HK-2 (cell line): ENCODE results near the gene OR52B6.
"Not testable (repeated sequence)": the region's sequence is repeated elsewhere in the genome, so short reads cannot be mapped to it uniquely, and the experiment has no call there.

Experiments
- DNase-seq: peaks from one replicate; pipeline ENCODE4 v3.0.0-alpha.2; 2018; ENCODE audit not compliant: unreplicated experiment

The OR52B6 gene, protein sequence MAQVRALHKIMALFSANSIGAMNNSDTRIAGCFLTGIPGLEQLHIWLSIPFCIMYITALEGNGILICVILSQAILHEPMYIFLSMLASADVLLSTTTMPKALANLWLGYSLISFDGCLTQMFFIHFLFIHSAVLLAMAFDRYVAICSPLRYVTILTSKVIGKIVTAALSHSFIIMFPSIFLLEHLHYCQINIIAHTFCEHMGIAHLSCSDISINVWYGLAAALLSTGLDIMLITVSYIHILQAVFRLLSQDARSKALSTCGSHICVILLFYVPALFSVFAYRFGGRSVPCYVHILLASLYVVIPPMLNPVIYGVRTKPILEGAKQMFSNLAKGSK

GRCh38 chr11:5580577-5580976 lies at the start of gene OR52B6:
OR52B6 (plus strand) TSS chr11:5580877; CDS start chr11:5580877, 0 bp downstream.
- no peak for DNase-seq

DNA sequence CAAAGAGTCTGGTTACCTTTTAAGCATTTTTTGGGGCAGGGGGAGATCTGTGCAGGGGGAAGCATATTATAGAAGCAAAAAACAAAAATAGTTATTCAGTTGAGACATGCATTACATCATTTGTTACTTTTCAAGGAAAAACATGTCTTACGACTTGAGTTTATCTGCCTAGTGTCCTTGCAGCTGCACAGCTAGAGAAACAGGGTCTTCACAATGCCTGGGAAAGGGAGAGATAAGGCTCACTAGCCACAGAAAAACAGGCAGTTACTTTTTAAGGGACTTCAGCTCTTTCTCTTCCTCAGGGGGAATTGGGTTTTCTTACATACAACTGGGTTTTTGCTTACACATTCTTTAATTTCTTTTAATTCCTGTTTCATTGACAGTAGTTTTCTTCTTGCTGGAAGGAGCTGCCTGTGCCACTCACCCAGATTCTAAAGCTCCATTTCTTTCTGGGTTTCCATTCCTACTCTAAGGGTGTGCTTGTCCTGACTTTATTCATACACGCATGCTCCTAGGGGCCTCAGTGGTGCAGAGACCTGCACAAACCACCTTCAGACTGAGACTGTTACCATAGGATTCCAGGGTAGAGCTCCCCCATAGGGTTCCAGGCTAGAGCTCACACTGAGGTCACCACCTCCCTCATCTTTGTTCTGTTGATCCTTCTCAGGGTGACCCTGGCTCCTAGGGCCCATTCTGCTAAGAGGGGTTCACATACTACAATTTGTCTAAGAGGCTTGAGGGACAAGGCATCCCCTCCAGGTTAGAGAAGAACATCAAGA lies 49.4 kb upstream of the OR52B6 start:
- DNase-seq: no peak

DNA sequence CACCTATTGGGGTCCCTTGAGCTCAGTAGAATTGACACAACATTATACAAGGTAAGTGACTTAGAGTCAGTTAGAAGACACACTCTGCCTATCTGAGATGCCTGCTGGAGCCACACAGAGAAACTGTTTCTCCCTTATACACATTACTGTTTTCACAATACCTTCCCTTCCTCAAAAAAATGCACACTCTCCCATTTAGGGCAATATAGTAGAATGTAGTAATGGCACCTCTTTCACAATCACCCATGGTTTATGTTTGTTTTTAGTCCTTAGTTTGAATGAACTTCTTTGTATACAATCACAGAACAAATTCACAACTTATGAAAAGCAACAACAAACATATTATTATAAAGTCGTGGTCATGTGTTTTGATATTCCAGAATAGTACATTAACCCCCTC lies 46.6 kb upstream of the OR52B6 start:
- no peak for DNase-seq

DNA sequence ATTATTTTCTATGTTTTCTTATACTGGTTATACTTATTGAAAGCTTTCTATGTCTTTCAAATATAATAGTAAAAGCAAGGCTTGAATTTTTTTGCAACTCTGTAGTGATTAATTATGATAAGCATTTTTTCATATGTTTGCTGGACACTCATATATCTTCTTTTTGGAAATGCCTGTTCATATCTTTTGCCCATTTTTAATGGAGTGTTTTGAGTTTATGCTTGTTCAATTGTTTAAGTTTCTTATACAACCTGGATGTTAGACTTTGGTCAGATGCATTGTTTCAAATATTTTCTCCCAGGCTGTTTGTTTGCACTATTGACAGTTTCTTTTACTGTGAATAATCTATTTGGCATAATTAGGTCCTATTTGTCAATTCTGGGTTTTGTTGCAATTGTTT lies 44.2 kb upstream of the OR52B6 start:
- DNase-seq: no peak

DNA sequence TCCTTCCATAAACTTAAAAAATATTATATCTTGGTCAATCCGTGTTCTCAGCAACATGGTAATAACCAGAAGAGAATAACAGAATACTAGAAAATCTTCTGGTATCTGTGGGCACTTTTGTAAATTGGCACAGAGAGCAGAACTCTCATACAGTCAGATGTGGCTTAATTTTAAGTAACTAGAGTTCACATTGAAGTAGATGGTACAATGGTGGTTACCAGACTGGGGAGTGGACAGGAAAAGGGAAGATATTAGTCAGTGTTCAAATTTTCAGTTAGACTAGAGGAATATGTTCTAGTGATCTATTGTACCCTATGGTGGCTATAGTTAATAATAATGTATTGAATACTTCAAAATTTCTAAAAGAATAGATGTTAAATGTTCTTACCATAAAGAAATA lies 39.2 kb upstream of the OR52B6 start:
- DNase-seq: no peak

- no peak for DNase-seq
These were observed 34.2 kb upstream of the OR52B6 start for GRCh38 chr11:5546457-5546856.

DNA sequence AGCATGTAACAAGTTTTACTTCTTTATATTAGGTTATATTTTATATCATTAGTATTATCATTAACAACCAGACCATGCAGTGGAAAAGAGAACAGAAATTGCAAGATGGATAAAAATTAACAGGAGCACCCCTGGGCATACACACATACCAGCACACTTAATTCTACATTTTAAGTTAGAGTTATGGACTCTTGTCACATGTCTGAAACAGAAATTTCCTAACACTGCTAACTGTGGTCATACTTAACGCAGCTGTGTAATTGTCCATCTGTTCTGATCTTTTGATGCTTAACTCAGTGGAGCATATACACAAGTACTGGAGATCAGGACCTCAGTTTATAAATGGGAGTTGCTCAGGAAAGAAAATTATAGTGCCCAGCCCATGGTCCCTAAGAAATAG lies 32.7 kb upstream of the OR52B6 start:
- DNase-seq: no peak

- no peak for DNase-seq
These were observed 32.2 kb upstream of the OR52B6 start, which contains the start of gene OR52H1 for GRCh38 chr11:5548440-5548839. OR52H1 (minus strand) TSS chr11:5548540; CDS start chr11:5545505, 3,035 bp downstream.

DNA sequence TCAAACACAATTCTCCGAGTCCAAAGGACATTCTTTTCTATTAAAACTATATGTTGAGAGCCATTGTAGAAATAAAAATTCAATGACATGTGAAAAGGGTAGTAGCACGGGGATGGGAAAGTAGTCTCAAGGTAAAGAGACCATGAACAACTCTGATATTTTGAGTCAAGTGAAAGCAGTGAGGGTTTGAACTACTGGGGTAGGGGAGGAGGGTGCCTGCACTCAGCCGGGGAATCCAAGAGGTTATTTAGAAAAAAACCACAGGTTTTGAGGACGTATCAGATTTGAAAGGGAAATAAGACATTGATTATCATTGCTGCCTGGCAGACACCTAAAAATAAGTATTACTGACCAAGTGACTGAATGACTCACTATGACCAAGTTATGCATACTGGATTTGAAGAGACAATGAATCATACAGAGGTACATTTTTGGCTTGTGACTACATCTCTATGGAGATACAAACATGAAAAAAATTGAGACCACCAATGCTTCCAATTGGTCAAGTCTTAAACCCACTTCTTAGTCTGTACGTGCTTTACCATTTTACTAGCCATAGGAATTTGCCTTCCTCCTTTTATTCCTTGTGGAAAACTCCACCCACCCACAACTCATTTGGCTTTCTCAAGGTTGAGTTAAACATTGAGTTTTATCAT lies 30.1 kb upstream of the OR52B6 start:
- DNase-seq: peak; percentile 1

DNA sequence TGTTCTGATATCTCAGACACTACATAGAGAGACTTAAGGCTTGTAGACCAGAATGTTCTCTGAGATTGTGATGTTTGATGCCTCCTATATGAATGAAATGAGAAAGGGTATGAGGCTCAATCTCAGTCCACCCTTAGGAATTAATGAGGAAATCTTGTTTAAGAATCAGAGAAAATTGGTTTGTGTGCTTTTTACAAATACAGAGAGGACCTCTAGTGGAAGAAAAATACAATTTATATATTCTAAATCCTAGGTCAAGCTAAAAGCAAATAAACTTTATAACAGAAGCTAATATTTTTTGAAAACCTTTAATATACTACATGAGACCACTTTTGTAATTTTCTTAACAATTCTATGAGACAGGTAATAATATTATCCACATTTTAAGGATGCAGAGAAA lies 27.3 kb upstream of the OR52B6 start:
- DNase-seq: no peak

GRCh38 chr11:5556596-5557188 lies 24.0 kb upstream of the OR52B6 start:
- no peak for DNase-seq

- no peak for DNase-seq
These were observed 22.9 kb upstream of the OR52B6 start for GRCh38 chr11:5557751-5558150.

DNA sequence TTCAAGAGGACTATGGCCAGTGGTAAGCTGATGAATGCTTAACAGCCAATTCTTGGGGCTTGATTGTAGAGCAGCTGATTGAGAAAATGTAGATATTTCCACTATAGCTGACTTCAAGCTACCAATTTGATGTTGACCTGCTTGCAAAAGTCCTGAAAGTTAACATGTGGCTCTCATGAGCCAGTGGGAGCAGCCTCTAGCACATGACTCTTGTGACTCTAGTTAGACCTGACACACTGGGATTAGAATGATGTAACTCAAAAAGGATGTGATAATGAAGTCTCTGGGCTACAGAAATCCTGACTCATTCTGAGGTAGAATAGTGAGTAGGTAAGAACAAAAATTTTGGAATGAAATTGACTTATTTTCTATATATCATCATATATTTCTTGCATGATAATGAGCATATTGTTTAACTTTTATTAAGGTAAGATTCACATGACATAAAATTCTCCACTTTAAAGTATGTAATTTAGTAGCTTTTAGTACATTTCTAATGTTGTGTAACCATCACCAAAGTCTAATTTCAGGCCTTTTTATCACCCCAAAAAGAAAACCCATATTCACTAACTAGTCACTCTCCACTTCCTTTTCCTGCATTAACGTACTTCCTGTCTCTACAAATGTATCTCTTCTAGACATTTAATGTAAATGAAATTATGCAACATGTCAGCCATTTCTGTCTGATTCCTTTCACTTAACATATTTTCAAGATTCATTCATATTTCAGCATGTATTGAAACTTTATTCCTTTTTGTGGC lies 16.2 kb upstream of the OR52B6 start:
- no peak for DNase-seq

DNA sequence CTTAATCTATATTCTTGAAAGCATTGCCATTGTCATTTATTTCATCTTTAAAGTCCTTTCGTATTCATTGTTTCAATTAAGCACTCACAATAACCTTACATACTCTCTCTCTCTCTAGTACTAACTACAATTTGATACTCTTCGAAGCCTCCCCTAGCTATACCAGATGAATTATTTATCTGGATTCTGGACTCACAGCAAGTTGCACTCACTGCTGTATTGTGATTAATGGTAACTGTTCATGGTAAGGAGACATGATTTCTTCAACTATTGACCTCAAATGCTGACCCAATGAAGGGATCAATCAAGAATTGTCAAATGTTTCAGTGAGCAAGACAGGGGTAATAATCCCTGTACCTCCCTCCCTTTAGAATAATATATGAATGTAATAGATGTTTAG lies 6.0 kb upstream of the OR52B6 start:
- no peak for DNase-seq

DNA sequence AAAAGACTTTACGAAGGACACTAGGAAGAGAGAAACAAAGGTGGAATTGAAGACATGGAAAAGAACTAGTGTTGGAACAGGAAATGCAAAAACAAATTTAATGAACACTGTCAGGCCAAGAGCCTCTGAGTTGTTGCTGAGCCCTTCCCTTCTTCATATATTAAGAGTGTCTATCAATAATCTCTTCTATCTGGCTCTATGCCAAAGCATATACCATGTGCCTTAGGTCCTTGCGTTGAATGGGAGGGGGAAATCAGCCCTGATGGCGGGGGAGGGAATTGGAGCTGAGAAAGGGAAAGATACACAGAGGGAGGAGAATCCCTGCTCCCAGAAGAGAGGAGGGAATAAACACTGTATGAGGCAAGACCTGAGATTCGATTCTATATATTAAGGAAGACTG lies 5.5 kb upstream of the OR52B6 start:
- no peak for DNase-seq

DNA sequence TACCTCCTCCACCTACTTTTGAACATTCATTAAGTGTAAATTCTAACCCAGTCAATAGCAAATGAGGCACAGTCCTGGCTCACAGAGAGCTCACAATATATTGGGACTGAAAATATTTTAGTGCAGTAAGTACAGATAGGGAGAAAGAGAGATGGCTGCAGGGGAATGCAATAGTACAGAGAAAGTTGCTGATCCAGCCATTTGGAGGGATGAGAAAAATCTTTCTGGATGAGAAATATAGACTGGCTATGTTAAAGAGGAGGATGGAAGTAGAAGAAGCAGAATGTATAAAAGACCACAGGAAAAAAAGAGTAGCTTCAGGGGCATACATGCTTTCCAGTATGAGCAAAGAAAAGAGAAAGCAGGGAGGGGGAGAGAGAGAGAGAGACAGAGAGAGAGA lies 3.6 kb upstream of the OR52B6 start:
- no peak for DNase-seq

GRCh38 chr11:5581014-5581413 lies 337 bp downstream of the OR52B6 start:
- no peak for DNase-seq

DNA sequence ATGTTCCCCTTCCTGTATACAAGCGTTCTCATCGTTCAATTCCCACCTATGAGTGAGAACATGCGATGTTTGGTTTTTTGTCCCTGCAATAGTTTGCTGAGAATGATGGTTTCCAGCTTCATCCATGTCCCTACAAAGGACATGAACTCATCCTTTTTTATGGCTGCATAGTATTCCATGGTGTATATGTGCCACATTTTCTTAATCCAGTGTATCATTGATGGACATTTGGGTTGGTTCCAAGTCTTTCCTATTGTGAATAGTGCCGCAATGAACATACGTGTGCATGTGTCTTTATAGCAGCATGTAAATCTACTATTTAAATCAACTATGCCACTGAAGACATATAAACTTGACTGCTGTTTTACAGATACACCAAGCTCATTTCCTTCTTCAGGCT lies 3.8 kb downstream of the OR52B6 start:
- not testable (repeated sequence) for DNase-seq

- not testable (repeated sequence) for DNase-seq
These were observed 9.2 kb downstream of the OR52B6 start for GRCh38 chr11:5589906-5590305.

DNA sequence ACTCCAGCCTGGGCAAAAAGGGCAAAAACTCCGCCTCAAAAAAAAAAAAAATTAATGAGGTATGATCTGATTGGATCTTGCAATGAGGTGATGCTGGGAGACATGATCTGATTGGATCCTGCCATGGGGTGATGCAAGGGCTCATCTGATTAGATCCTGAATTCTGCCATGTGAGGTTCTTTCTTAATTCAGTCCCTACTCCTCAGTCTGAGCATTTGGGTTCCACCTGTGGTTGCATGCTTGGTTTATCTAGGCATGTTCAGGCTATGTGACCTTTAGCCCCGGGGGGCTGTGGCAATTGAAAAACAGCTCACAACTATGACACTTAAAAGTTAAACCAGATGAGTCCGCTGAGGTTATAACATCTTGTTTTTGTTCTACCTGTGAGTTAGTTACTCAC lies 10.9 kb downstream of the OR52B6 start:
- DNase-seq: peak; percentile 15

GRCh38 chr11:5592615-5593014 lies 11.9 kb downstream of the OR52B6 start:
- DNase-seq: no peak

DNA sequence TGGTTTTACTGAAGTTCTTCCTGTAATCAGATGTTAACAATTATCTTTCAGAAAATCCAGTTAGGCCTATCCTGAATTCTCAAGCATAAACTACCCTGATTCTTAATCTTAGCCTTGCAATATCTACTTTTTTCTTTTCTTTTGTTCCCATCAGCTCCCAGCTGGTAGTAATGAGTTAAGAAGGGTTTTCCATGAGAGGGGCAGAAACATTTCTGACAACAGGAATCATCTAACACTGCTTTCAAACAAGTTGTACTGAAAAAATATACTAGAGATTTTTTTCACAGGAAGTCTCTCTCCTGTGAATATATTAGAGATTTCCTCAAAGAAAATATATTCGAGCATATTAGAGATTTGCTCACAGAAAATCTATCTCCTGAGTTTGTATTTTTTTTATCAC lies 12.5 kb downstream of the OR52B6 start:
- DNase-seq: no peak
